Islet of Langerhans (tissue), 1 donor: ENCODE measurements around the gene LHX3.
"Not testable (repeated sequence)": the region's sequence is repeated elsewhere in the genome, so short reads cannot be mapped to it uniquely, and the experiment has no call there.

ENCODE experiments used
- FAIRE-seq: peaks from one replicate; lab custom pipeline; 2011; peaks lifted over from hg19 to GRCh38; lab: Jason Lieb, UNC

LHX3 gene

GRCh38 chr9:136241542-136241941, 36.6 kb upstream of the LHX3 start:
- no peak for FAIRE-seq

- FAIRE-seq = no peak
Measured at GRCh38 chr9:136240941-136241340, 36.0 kb upstream of the LHX3 start.

- FAIRE-seq = peak; percentile 24
Measured at GRCh38 chr9:136239983-136240330, 35.0 kb upstream of the LHX3 start.

GRCh38 chr9:136239135-136239982, 34.4 kb upstream of the LHX3 start:
- FAIRE-seq = no peak

- no peak for FAIRE-seq
Measured at GRCh38 chr9:136238342-136238732, 33.4 kb upstream of the LHX3 start.

- FAIRE-seq = no peak
Measured at GRCh38 chr9:136237486-136238341, 32.8 kb upstream of the LHX3 start.

- not testable (repeated sequence) for FAIRE-seq
Measured at GRCh38 chr9:136236471-136237410, 31.8 kb upstream of the LHX3 start.

- no peak for FAIRE-seq
Measured at GRCh38 chr9:136235709-136236455, 31.0 kb upstream of the LHX3 start.

- no peak for FAIRE-seq
Measured at GRCh38 chr9:136235171-136235570, 30.2 kb upstream of the LHX3 start.

- no peak for FAIRE-seq
Measured at GRCh38 chr9:136234597-136234996, 29.7 kb upstream of the LHX3 start.

- FAIRE-seq = no peak
Measured at GRCh38 chr9:136233868-136234267, 28.9 kb upstream of the LHX3 start.

- FAIRE-seq = no peak
Measured at GRCh38 chr9:136233411-136233810, 28.5 kb upstream of the LHX3 start.

GRCh38 chr9:136232969-136233368, 28.0 kb upstream of the LHX3 start:
- FAIRE-seq = no peak

GRCh38 chr9:136231478-136232297, 26.8 kb upstream of the LHX3 start:
- FAIRE-seq = no peak

GRCh38 chr9:136230773-136231172, 25.8 kb upstream of the LHX3 start:
- no peak for FAIRE-seq

GRCh38 chr9:136230365-136230764, 25.4 kb upstream of the LHX3 start:
- no peak for FAIRE-seq

- no peak for FAIRE-seq
Measured at GRCh38 chr9:136229096-136230065, 24.5 kb upstream of the LHX3 start.

GRCh38 chr9:136228107-136228875, 23.4 kb upstream of the LHX3 start:
- no peak for FAIRE-seq
